Measurements from ENCODE around the gene GNAT2. TPM values are rescaled to one million over a fixed set of nuclear protein-coding genes. Genes with fewer than 3 reads are reported as not detected.

Gene GNAT2
- total RNA-seq, 1 experiment from 2014 or later = not detected

GRCh38 chr1:109655615-109656519 is 36.5 kb upstream of the GNAT2 start, which contains the start of gene GSTM4:
GSTM4 (plus strand) TSS chr1:109656099; CDS start chr1:109656390, 291 bp downstream.
- peak; percentile 87 for DNase-seq (ENCODE audit: low spot score)
- Mint-ChIP-seq H3K4me3 (peak within 1 kb of the TSS; percentile 91), H3K27ac (peak within 1 kb of the TSS; percentile 93), H3K9me3 (no peaks in the 10 kb centered on the region), H3K27me3 (ENCODE audit: low read depth) (peaks cover 36% of the 10 kb centered on the region), H3K4me1 (peaks cover 12% of the 10 kb centered on the region), H3K36me3 (no peaks in the 10 kb centered on the region)
- CTCF ChIA-PET = interaction anchor here (0.6 to 4.3 kb wide), 14 partner anchors 12 to 329 kb away, joined by 3 to 45 read pairs (median 4); partner anchors contain the start of gene AHCYL1
- ATAC-seq = peak; percentile 97
- POLR2A ChIA-PET = no interaction called here
- TF ChIP-seq, protein P1, sequence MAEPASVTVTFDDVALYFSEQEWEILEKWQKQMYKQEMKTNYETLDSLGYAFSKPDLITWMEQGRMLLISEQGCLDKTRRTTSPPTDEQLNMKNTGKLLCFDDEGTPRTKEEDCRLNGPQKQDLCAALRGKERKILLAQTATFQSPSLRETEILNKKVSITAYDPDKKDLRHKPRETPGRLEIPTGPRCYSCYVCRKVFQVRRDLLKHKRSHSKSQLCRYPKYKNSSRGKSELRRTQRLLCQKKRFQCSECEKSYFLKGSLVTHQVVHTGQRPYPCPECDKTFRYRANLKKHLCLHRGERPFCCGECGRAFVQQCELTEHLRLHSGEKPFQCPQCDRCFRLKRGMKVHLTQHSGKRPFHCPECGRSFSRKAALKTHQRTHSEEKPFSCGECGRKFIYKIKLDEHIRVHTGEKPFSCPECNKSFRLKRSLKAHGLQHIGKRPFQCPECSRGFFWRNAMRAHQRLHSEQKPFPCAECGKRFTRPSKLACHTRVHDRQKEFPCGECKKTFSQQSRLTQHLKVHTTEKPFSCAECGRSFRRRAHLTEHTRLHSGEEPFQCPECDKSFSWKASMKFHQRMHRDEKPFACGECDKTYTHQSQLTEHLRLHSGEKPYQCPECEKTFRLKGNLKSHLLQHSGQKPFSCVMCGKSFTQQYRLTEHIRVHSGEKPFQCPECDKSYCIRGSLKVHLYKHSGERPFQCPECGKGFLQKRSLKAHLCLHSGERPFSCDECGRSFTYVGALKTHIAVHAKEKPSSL (CRISPR knock-in tag; conservative IDR thresholded peaks at IDR 0.05) = no peak
- TF ChIP-seq, protein P2, sequence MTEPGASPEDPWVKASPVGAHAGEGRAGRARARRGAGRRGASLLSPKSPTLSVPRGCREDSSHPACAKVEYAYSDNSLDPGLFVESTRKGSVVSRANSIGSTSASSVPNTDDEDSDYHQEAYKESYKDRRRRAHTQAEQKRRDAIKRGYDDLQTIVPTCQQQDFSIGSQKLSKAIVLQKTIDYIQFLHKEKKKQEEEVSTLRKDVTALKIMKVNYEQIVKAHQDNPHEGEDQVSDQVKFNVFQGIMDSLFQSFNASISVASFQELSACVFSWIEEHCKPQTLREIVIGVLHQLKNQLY (CRISPR knock-in tag; IDR thresholded peaks at IDR 0.05) = no peak
- TF ChIP-seq ARID4B (CRISPR knock-in tag; IDR thresholded peaks at IDR 0.05; ENCODE audit: borderline replicate concordance) (peak; percentile 41; the same call in 1 of the 2 replicates), USF1 (CRISPR knock-in tag; IDR thresholded peaks at IDR 0.05) (no peak), IRF2 (CRISPR knock-in tag; IDR thresholded peaks at IDR 0.05; ENCODE audit: borderline replicate concordance, low read depth) (no peak), FOXK1 (CRISPR knock-in tag; IDR thresholded peaks at IDR 0.05) (peak; percentile 25; the same call in 1 of the 2 replicates), HMGXB4 (CRISPR knock-in tag; IDR thresholded peaks at IDR 0.05) (0 out of 2 replicates have a peak, but pooled peaks have one; percentile 36), TEAD4 (CRISPR knock-in tag; IDR thresholded peaks at IDR 0.05) (no peak), ESRRA (CRISPR knock-in tag; IDR thresholded peaks at IDR 0.05; ENCODE audit: borderline replicate concordance) (peak; percentile 98), MAX (CRISPR knock-in tag; IDR thresholded peaks at IDR 0.05) (peak; percentile 83; the same call in 1 of the 2 replicates), KAT7 (CRISPR knock-in tag; IDR thresholded peaks at IDR 0.05; ENCODE audit: borderline replicate concordance) (no peak), ZNF396 (CRISPR knock-in tag; IDR thresholded peaks at IDR 0.05; ENCODE audit: borderline replicate concordance) (no peak), SP1 (CRISPR knock-in tag; conservative IDR thresholded peaks at IDR 0.05) (peak; percentile 72), ETV6 (CRISPR knock-in tag; IDR thresholded peaks at IDR 0.05) (peak; percentile 68), ZBTB43 (CRISPR knock-in tag; IDR thresholded peaks at IDR 0.05) (peak; percentile 80), STAT6 (CRISPR knock-in tag; conservative IDR thresholded peaks at IDR 0.05; ENCODE audit: low read depth) (no peak), ZNF121 (CRISPR knock-in tag; IDR thresholded peaks at IDR 0.05) (peak; percentile 99)
- TF ChIP-seq, protein P3, sequence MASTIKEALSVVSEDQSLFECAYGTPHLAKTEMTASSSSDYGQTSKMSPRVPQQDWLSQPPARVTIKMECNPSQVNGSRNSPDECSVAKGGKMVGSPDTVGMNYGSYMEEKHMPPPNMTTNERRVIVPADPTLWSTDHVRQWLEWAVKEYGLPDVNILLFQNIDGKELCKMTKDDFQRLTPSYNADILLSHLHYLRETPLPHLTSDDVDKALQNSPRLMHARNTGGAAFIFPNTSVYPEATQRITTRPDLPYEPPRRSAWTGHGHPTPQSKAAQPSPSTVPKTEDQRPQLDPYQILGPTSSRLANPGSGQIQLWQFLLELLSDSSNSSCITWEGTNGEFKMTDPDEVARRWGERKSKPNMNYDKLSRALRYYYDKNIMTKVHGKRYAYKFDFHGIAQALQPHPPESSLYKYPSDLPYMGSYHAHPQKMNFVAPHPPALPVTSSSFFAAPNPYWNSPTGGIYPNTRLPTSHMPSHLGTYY (CRISPR knock-in tag; IDR thresholded peaks at IDR 0.05) = no peak
- TF ChIP-seq, protein P4, sequence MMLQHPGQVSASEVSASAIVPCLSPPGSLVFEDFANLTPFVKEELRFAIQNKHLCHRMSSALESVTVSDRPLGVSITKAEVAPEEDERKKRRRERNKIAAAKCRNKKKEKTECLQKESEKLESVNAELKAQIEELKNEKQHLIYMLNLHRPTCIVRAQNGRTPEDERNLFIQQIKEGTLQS (CRISPR knock-in tag; conservative IDR thresholded peaks at IDR 0.05) = no peak

All from WTC11 (cell line).